ENCODE measurements around the gene FBXL4.

GRCh38 chr6:98828941-98829411 lies 118.8 kb downstream of the FBXL4 start:
- no peak for TF ChIP-seq CTCF (IDR thresholded peaks at IDR 0.05; ENCODE audit: low read depth, low read length, poor library complexity, severe bottlenecking)
- TF ChIP-seq EZH2phosphoT487 (IDR thresholded peaks at IDR 0.05; ENCODE audit: borderline replicate concordance, low read length) = no peak
